ENCODE data around the gene NAA10.

Gene NAA10

GRCh38 chrX:153887385-153887784 lies 47.5 kb downstream of the NAA10 start:
- peaks cover 9 to 23% of the 10 kb centered on the region in 2 donors for H3K27me3 Mint-ChIP-seq
- H3K4me1 Mint-ChIP-seq: peaks cover 23 to 33% of the 10 kb centered on the region in 2 donors
- ATAC-seq (replicated peaks): no peak
- H3K9me3 Mint-ChIP-seq: no peaks in the 10 kb centered on the region
- H3K4me3 Mint-ChIP-seq: no peak overlapping the region
- H3K36me3 Mint-ChIP-seq: no peaks in the 10 kb centered on the region
- no peak for DNase-seq
- no peak overlapping the region for H3K27ac Mint-ChIP-seq

DNA sequence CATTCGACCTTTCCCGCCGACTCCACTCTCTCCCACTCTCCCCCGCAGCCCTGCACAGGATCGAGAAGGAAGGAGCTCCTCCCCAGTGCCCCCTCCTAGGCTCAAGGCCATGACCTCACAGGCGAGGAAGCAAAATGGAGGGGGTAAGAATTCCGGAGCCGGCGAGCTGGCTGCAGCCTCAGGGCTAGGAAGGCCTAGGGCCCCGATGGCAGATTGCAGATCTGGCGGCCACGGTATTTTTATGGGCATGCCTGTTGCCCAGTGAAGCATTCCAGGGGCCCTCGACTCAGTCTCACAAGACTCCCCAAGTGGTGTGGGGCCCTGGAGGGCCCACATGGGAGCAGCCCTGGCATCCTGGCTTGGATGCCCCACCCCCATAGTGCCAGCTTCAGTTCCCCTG lies 47.9 kb downstream of the NAA10 start:
- H3K27me3 Mint-ChIP-seq: peaks cover 13 to 21% of the 10 kb centered on the region in 2 donors
- H3K4me3 Mint-ChIP-seq: peak overlapping the region in 1 of 2 donors; percentile 48
- peak overlapping the region; percentile 47 for H3K27ac Mint-ChIP-seq
- peaks cover 26 to 28% of the 10 kb centered on the region in 2 donors for H3K4me1 Mint-ChIP-seq
- no peak for ATAC-seq (replicated peaks)
- no peaks in the 10 kb centered on the region for H3K9me3 Mint-ChIP-seq
- no peak for DNase-seq
- H3K36me3 Mint-ChIP-seq: no peaks in the 10 kb centered on the region

GRCh38 chrX:153885968-153886903 lies 48.6 kb downstream of the NAA10 start, which contains the start of gene L1CAM:
Gene L1CAM, minus strand, starts transcription at chrX:153886173. Its CDS starts 10,337 bp downstream, at chrX:153875836.
- Mint-ChIP-seq H3K27ac (peak within 1 kb of the TSS; percentile 47), H3K9me3 (no peaks in the 10 kb centered on the region), H3K4me3 (peak within 1 kb of the TSS; percentile 57 to 58), H3K36me3 (no peaks in the 10 kb centered on the region), H3K27me3 (peaks cover 13 to 20% of the 10 kb centered on the region in 2 donors), H3K4me1 (peaks cover 26 to 28% of the 10 kb centered on the region in 2 donors)
- DNase-seq (no peak), ATAC-seq (replicated peaks) (no peak)

DNA sequence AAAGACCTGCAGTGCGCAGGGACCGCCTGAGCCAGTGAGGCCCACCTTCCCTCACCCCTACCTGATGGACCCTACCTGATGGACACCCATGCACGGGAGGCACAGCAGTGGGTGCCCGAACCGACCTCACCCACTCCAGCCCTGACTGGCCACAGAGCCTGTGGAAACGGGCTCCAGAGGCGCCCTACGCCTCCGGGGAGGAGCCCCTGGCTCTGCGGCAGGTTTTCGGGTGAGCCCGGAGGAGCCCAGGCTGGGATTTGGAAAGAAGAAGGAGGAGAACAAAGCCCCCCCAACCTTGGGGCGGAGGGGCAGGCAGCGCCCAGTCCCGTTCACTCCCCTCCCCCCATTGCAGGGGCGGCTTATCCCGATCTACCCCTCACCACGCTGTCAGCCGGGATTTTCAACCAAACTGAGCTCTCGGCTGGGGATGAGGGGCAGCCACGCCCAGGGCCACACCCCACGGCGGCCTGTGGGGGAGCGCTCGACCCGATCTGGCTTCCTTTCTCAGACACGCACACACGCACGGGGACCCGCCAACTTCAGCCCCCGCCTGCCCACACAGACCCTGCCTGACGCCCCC lies 49.5 kb downstream of the NAA10 start:
- Mint-ChIP-seq H3K27ac (no peak overlapping the region), H3K9me3 (no peaks in the 10 kb centered on the region), H3K4me1 (peaks cover 26 to 28% of the 10 kb centered on the region in 2 donors), H3K27me3 (peaks cover 13 to 20% of the 10 kb centered on the region in 2 donors), H3K4me3 (peak overlapping the region; percentile 57 to 58), H3K36me3 (no peaks in the 10 kb centered on the region)
- ATAC-seq (replicated peaks) (no peak), DNase-seq (no peak)

DNA sequence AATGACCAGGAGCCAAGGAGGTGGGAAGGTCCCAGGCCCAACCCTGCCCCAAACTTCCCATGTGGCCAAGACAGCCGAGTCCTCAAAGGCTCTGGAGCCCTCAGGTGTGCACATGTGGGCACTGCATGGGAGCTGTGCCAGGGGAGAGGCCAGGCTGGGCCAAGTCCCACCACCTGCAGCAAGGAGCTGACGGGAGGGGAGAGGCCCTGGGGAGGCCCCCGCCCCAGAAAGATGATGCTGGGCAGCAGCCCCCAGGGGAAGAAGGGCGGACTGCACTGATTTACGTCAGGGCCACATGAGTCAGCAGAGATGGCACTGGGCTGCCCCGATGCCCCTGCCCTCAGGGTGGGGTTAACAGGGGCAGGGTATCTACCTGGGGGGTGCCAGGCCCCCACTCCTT lies 50.2 kb downstream of the NAA10 start:
- Mint-ChIP-seq H3K9me3 (no peaks in the 10 kb centered on the region), H3K4me3 (peak overlapping the region in 1 of 2 donors; percentile 58)
- ATAC-seq (replicated peaks): no peak

GRCh38 chrX:153884136-153884535 lies 50.7 kb downstream of the NAA10 start:
- no peak overlapping the region for H3K27ac Mint-ChIP-seq
- H3K4me3 Mint-ChIP-seq: no peak overlapping the region
- peaks cover 31 to 34% of the 10 kb centered on the region in 2 donors for H3K4me1 Mint-ChIP-seq
- peaks cover 17 to 29% of the 10 kb centered on the region in 2 donors for H3K27me3 Mint-ChIP-seq
- ATAC-seq (replicated peaks): no peak
- H3K9me3 Mint-ChIP-seq: no peaks in the 10 kb centered on the region
- no peak for DNase-seq
- no peaks in the 10 kb centered on the region for H3K36me3 Mint-ChIP-seq

More for the DNA sequence above, 50.2 kb downstream of the NAA10 start:
- H3K36me3 Mint-ChIP-seq: no peaks in the 10 kb centered on the region
- H3K27me3 Mint-ChIP-seq: peaks cover 13 to 25% of the 10 kb centered on the region in 2 donors
- DNase-seq: no peak
- peaks cover 28 to 29% of the 10 kb centered on the region in 2 donors for H3K4me1 Mint-ChIP-seq
- no peak overlapping the region for H3K27ac Mint-ChIP-seq

GRCh38 chrX:153883163-153883843 lies 51.5 kb downstream of the NAA10 start:
- peaks cover 32 to 38% of the 10 kb centered on the region in 2 donors for H3K4me1 Mint-ChIP-seq
- ATAC-seq (replicated peaks) (no peak), DNase-seq (no peak)
- no peaks in the 10 kb centered on the region for H3K36me3 Mint-ChIP-seq
- H3K27me3 Mint-ChIP-seq: peaks cover 25 to 35% of the 10 kb centered on the region in 2 donors
- H3K27ac Mint-ChIP-seq: no peak overlapping the region
- H3K4me3 Mint-ChIP-seq: no peak overlapping the region
- H3K9me3 Mint-ChIP-seq: no peaks in the 10 kb centered on the region

DNA sequence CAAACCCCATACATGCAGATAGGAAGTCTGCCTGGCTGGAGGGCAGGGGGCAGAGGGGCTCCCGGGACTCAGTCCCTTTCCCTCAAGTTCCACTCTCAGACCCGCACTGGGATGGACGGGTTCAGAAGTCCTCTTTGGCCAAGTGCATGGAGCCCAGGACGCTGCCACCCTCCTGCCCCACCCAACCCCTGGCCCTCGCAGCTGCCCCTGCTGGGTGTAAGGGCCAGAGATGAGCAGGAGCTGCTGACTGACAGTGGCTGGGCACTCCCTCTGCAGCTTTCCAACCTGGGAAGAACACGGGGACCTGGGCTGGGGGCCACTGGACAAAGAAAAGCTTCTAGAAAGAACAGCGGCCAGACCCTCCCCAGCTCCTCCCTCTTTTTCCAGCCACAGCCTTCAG lies 52.3 kb downstream of the NAA10 start:
- H3K4me1 Mint-ChIP-seq: peaks cover 31 to 37% of the 10 kb centered on the region in 2 donors
- DNase-seq (no peak), ATAC-seq (replicated peaks) (no peak)
- H3K27ac Mint-ChIP-seq: no peak overlapping the region
- H3K36me3 Mint-ChIP-seq: no peaks in the 10 kb centered on the region
- H3K4me3 Mint-ChIP-seq: no peak overlapping the region
- peaks cover 33 to 43% of the 10 kb centered on the region in 2 donors for H3K27me3 Mint-ChIP-seq
- H3K9me3 Mint-ChIP-seq: no peaks in the 10 kb centered on the region

DNA sequence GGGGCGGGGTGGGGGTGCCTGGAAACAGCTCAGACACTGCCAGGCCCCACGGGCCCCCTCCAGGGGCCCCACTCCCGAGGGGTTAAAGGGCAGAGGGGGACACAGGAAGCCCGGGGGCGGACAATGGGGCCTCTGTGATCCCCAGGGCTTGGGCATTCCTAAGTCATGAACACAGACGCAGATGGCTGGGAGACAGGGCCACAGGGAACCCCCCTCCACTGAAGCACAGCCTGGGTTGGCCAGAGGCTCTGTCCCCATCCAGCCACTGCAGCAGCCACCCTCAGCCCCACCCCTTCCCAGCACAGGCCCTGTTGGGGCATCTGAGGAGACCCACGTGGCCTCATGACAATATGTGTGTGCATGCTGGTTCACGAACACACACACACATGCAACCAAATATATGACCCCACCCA lies 52.7 kb downstream of the NAA10 start:
- no peaks in the 10 kb centered on the region for H3K36me3 Mint-ChIP-seq
- H3K4me3 Mint-ChIP-seq: no peak overlapping the region
- no peak for DNase-seq
- ATAC-seq (replicated peaks): no peak
- H3K27me3 Mint-ChIP-seq: peaks cover 36 to 46% of the 10 kb centered on the region in 2 donors
- no peaks in the 10 kb centered on the region for H3K9me3 Mint-ChIP-seq
- peaks cover 30 to 32% of the 10 kb centered on the region in 2 donors for H3K4me1 Mint-ChIP-seq
- H3K27ac Mint-ChIP-seq: no peak overlapping the region

DNA sequence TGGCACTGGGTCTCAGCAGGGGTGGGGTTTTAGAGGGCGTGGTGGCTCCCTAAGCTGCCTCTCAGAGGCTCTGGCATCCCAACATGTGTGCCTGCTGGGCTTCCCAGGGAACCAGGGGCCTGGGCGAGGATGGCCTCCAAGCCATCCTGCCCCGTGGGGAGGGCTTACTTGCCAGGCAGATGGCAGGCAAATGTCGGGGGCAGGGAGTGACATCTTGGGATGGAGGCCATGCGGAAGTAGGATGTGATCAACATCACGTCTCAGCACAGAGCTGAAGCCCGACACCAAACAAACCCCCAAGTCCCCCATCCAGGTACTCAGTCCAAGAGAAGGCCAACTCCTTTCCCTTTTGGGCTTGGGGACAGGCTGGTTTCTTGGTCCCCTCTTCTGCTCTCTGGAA lies 53.6 kb downstream of the NAA10 start:
- H3K4me3 Mint-ChIP-seq: no peak overlapping the region
- DNase-seq: no peak
- H3K36me3 Mint-ChIP-seq: peaks cover 0 to 2% of the 10 kb centered on the region in 2 donors
- peaks cover 38 to 49% of the 10 kb centered on the region in 2 donors for H3K27me3 Mint-ChIP-seq
- H3K4me1 Mint-ChIP-seq: peaks cover 27 to 30% of the 10 kb centered on the region in 2 donors
- H3K27ac Mint-ChIP-seq: no peak overlapping the region
- no peak for ATAC-seq (replicated peaks)
- H3K9me3 Mint-ChIP-seq: no peaks in the 10 kb centered on the region

DNA sequence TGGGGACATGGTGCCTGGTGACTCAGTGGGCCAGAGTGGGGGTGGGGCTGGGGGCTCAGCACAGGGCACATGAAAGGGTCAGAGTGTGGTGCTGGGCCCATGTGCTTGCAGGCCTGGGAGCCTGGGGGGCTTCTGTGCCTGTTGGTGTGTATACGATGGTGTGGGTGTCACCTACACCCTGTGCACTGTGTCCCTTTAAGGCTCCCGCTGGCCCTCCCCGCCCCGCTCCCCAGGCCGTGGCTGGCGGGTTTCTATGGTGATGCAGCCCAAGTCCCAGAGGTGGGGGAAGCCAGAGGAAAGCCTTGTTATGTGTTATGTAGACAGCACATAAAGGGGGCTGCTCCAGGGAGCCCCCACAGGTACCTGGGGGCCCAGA lies 54.4 kb downstream of the NAA10 start:
- H3K36me3 Mint-ChIP-seq: peaks cover 0 to 5% of the 10 kb centered on the region in 2 donors
- no peak overlapping the region for H3K4me3 Mint-ChIP-seq
- peaks cover 27 to 30% of the 10 kb centered on the region in 2 donors for H3K4me1 Mint-ChIP-seq
- H3K27ac Mint-ChIP-seq: no peak overlapping the region
- no peak for ATAC-seq (replicated peaks)
- peaks cover 43 to 55% of the 10 kb centered on the region in 2 donors for H3K27me3 Mint-ChIP-seq
- no peak for DNase-seq
- H3K9me3 Mint-ChIP-seq: peaks cover 0 to 3% of the 10 kb centered on the region in 2 donors

- no peak for DNase-seq
- Mint-ChIP-seq H3K27me3 (peaks cover 48 to 60% of the 10 kb centered on the region in 2 donors), H3K36me3 (peaks cover 0 to 5% of the 10 kb centered on the region in 2 donors), H3K9me3 (peaks cover 0 to 3% of the 10 kb centered on the region in 2 donors), H3K4me1 (peaks cover 22 to 27% of the 10 kb centered on the region in 2 donors), H3K4me3 (peak overlapping the region in 1 of 2 donors; percentile 66), H3K27ac (no peak overlapping the region)
- ATAC-seq (replicated peaks): no peak
Measured at GRCh38 chrX:153879741-153880439, 54.9 kb downstream of the NAA10 start.
